ENCODE results near the gene POLR2C. TPM values are rescaled to one million over a fixed set of nuclear protein-coding genes. Genes with fewer than 3 reads are reported as not detected.

The POLR2C gene
- total and polyA plus RNA-seq, 2 of the 13 experiments (the other 11 are each of a cell fraction or from before 2014, with no cell fraction given), result 104 to 216 TPM

DNA sequence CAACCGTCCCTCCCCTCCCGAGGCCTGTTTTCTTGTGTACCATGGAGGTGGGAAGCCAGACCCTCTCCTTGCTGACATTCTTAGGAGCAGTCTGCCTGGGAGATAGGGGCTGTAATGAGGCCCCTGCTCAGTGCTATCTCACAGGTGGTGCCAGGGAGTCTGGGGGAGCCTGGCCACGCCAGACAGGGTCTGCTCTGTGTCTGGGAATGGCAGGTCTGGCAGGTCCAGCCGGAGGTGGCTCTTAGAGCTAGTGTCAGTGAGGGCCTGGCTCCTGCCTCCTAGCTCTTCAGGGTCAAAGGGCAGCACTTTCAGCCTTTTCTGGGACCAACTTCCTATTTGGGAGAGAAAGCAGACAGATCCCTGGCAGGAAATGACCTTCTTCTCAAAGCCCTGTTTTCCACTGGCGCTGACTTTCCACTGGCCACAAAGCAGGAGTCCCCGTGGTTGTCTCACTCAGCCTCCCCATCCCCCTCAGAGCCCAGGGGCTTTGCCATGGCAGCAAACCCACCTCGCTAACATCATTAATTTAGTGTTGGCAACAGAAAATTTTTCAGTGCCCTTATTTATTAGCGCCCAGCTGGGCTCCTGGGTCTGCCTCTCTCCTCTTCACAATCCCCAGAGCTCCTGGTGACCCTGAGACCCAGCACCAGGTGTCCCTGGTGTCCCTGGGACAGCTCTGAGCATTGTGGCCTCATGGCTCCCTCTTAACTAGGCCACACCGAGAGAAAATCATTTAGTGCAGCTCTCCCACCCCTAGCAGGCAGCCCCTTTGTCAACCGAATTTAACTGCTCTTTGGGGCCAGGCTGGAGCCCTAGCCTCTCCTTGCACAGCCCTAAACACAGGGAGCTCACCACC, 47.8 kb downstream of the POLR2C start:
- H4K20me1 ChIP-seq (ENCODE audit: insufficient read depth, low read length), result no peaks in the 10 kb centered on the region
- H3K9me3 ChIP-seq (ENCODE audit: low read length), result no peaks in the 10 kb centered on the region
- DNase-seq (ENCODE audit: low spot score) (no peak), FAIRE-seq (peak; percentile 68), ATAC-seq (peak; percentile 68)
- WGBS (ENCODE audit: low lambda C conversion rate), result 18% methylated on average over 10 of the region's 10 CpGs
- POLR2A ChIA-PET, result interaction anchor here (0.6 to 3.7 kb wide), 11 partner anchors 10 to 194 kb away, joined by 3 to 15 read pairs (median 5); partner anchors contain the start of genes CIAPIN1, COQ9, DOK4 and POLR2C
- no peaks in the 10 kb centered on the region for H3K79me2 ChIP-seq (ENCODE audit: insufficient read depth, low read length)
- in situ Hi-C loops (cut with HindIII; ENCODE audit: extremely low pct_ligation_motif_present, low pct_unique_long_range_greater_than_20kb) (no loop called here), intact Hi-C loops (cut with micrococcal nuclease; ENCODE audit: unreplicated experiment) (no loop called here)
- CTCF ChIA-PET (ENCODE audit: low intra/inter-chr PET ratio, low total read pairs), result no interaction called here
- peak overlapping the region; percentile 37 for H3K9ac ChIP-seq (ENCODE audit: insufficient read depth, low read depth, low read length)
- peaks cover 8 to 28% of the 10 kb centered on the region in 2 experiments; a peak in 4 of 5 replicates for H3K27me3 ChIP-seq (ENCODE audit: control insufficient read depth in 1 of 2, insufficient read depth in 2 of 2, low read length in 2 of 2)
- H3K4me3 ChIP-seq (replicated peaks in 1 of 3; ENCODE audit: insufficient read depth in 1 of 3, low read depth in 2 of 3, low read length in 3 of 3), result peak overlapping the region; percentile 21 to 56 (median 28); a peak in 5 of 6 replicates
- H3K36me3 ChIP-seq (replicated peaks in 1 of 2; ENCODE audit: control insufficient read depth in 1 of 2, insufficient read depth in 2 of 2, low read length in 2 of 2), result no peaks in the 10 kb centered on the region
- peak overlapping the region; percentile 37 for H2AFZ ChIP-seq (ENCODE audit: low read length)
- H3K4me1 ChIP-seq (ENCODE audit: insufficient read depth, low read length), result peaks cover 40% of the 10 kb centered on the region
- H3K4me2 ChIP-seq (ENCODE audit: low read depth, low read length), result peak overlapping the region; percentile 85
- no TSS peak for BruUV-seq (replicated peaks)
- H3K27ac ChIP-seq (ENCODE audit: extremely low read length, insufficient read depth, low read length), result no peak overlapping the region
- TF ChIP-seq, protein P1, sequence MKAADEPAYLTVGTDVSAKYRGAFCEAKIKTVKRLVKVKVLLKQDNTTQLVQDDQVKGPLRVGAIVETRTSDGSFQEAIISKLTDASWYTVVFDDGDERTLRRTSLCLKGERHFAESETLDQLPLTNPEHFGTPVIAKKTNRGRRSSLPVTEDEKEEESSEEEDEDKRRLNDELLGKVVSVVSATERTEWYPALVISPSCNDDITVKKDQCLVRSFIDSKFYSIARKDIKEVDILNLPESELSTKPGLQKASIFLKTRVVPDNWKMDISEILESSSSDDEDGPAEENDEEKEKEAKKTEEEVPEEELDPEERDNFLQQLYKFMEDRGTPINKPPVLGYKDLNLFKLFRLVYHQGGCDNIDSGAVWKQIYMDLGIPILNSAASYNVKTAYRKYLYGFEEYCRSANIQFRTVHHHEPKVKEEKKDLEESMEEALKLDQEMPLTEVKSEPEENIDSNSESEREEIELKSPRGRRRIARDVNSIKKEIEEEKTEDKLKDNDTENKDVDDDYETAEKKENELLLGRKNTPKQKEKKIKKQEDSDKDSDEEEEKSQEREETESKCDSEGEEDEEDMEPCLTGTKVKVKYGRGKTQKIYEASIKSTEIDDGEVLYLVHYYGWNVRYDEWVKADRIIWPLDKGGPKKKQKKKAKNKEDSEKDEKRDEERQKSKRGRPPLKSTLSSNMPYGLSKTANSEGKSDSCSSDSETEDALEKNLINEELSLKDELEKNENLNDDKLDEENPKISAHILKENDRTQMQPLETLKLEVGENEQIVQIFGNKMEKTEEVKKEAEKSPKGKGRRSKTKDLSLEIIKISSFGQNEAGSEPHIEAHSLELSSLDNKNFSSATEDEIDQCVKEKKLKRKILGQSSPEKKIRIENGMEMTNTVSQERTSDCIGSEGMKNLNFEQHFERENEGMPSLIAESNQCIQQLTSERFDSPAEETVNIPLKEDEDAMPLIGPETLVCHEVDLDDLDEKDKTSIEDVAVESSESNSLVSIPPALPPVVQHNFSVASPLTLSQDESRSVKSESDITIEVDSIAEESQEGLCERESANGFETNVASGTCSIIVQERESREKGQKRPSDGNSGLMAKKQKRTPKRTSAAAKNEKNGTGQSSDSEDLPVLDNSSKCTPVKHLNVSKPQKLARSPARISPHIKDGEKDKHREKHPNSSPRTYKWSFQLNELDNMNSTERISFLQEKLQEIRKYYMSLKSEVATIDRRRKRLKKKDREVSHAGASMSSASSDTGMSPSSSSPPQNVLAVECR (CRISPR knock-in tag; IDR thresholded peaks at IDR 0.05; ENCODE audit: borderline replicate concordance), result peak; percentile 33; the same call in 1 of the 2 replicates
- TF ChIP-seq ZNF274 (CRISPR knock-in tag; IDR thresholded peaks at IDR 0.05) (0 out of 2 replicates have a peak, but pooled peaks have one; percentile 24), PTBP1 (IDR thresholded peaks at IDR 0.05; ENCODE audit: low read depth, low read length, poor library complexity, severe bottlenecking) (no peak), TOPORS (CRISPR knock-in tag; IDR thresholded peaks at IDR 0.05) (0 out of 2 replicates have a peak, but pooled peaks have one; percentile 34), ARID2 (CRISPR knock-in tag; IDR thresholded peaks at IDR 0.05; ENCODE audit: borderline replicate concordance) (0 out of 2 replicates have a peak, but pooled peaks have one; percentile 46), ZNF446 (CRISPR knock-in tag; IDR thresholded peaks at IDR 0.05) (peak; percentile 64; the same call in 1 of the 2 replicates), ZFP90 (CRISPR knock-in tag; IDR thresholded peaks at IDR 0.05; ENCODE audit: borderline replicate concordance) (0 out of 2 replicates have a peak, but pooled peaks have one; percentile 41), ZFX (CRISPR knock-in tag; IDR thresholded peaks at IDR 0.05; ENCODE audit: low read depth) (peak; percentile 40; the same call in 1 of the 2 replicates), NFATC3 (CRISPR knock-in tag; IDR thresholded peaks at IDR 0.05) (0 out of 2 replicates have a peak, but pooled peaks have one; percentile 40), ZNF563 (CRISPR knock-in tag; IDR thresholded peaks at IDR 0.05) (0 out of 2 replicates have a peak, but pooled peaks have one; percentile 34), ZSCAN31 (CRISPR knock-in tag; IDR thresholded peaks at IDR 0.05; ENCODE audit: low read depth) (no peak)
- TF ChIP-seq, protein P2, sequence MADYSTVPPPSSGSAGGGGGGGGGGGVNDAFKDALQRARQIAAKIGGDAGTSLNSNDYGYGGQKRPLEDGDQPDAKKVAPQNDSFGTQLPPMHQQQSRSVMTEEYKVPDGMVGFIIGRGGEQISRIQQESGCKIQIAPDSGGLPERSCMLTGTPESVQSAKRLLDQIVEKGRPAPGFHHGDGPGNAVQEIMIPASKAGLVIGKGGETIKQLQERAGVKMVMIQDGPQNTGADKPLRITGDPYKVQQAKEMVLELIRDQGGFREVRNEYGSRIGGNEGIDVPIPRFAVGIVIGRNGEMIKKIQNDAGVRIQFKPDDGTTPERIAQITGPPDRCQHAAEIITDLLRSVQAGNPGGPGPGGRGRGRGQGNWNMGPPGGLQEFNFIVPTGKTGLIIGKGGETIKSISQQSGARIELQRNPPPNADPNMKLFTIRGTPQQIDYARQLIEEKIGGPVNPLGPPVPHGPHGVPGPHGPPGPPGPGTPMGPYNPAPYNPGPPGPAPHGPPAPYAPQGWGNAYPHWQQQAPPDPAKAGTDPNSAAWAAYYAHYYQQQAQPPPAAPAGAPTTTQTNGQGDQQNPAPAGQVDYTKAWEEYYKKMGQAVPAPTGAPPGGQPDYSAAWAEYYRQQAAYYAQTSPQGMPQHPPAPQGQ (CRISPR knock-in tag; IDR thresholded peaks at IDR 0.05; ENCODE audit: borderline replicate concordance), result peak; percentile 65; the same call in 1 of the 2 replicates
